Stomach smooth muscle (tissue), 2 donors: Measurements from ENCODE around the gene ANKRD12.
A peak's percentile ranks its signal among the peaks of the same experiment; 100 is the strongest.
"Not testable (repeated sequence)": the region's sequence is repeated elsewhere in the genome, so short reads cannot be mapped to it uniquely, and the experiment has no call there.

Experiments used
- H3K27ac ChIP-seq: one replicate; pipeline ENCODE4 v1.7.0; 2013; ENCODE audit warnings: mild to moderate bottlenecking, low read length, inconsistent platforms
- H3K27me3 ChIP-seq, 2 donors: one replicate each; pipeline ENCODE4 v1.7.0; 2013; ENCODE audit warnings: low read length in 2 of 2; ENCODE audit not compliant: insufficient read depth in 2 of 2, control insufficient read depth in 1 of 2
- H3K36me3 ChIP-seq, 2 donors: one replicate each; pipeline ENCODE4 v1.7.0; 2013; ENCODE audit warnings: low read length in 2 of 2; ENCODE audit not compliant: control insufficient read depth in 2 of 2, insufficient read depth in 2 of 2
- H3K4me1 ChIP-seq: one replicate; pipeline ENCODE4 v1.7.0; 2013; ENCODE audit warnings: low read length; ENCODE audit not compliant: control insufficient read depth, insufficient read depth
- H3K4me3 ChIP-seq, 2 donors: one replicate each; pipeline ENCODE4 v1.7.0; 2013; ENCODE audit warnings: low read length in 2 of 2
- H3K9ac ChIP-seq, 2 donors: one replicate each; pipeline ENCODE4 v1.7.0; 2013; ENCODE audit warnings: low read length in 2 of 2, mild to moderate bottlenecking in 1 of 2
- H3K9me3 ChIP-seq, 2 donors: one replicate each; pipeline ENCODE4 v1.7.0; 2013; ENCODE audit warnings: low read length in 2 of 2; ENCODE audit not compliant: control insufficient read depth in 2 of 2
- donor health status: healthy.
- donor health status: Pancreatic carcinoma.

The ANKRD12 gene

GRCh38 chr18:9146224-9146623, 9.6 kb downstream of the ANKRD12 start:
- Histone ChIP-seq H3K36me3 (no peaks in the 10 kb centered on the region), H3K4me1 (peaks cover 27% of the 10 kb centered on the region), H3K27ac (no peak overlapping the region), H3K9ac (peak overlapping the region in 1 of 2 donors; percentile 3), H3K27me3 (no peaks in the 10 kb centered on the region), H3K9me3 (no peaks in the 10 kb centered on the region), H3K4me3 (no peak overlapping the region)

GRCh38 chr18:9147440-9148202, 11.0 kb downstream of the ANKRD12 start:
- peaks cover 19% of the 10 kb centered on the region for H3K4me1 ChIP-seq
- H3K36me3 ChIP-seq: no peaks in the 10 kb centered on the region
- H3K9ac ChIP-seq: no peak overlapping the region
- no peak overlapping the region for H3K4me3 ChIP-seq
- no peak overlapping the region for H3K27ac ChIP-seq
- H3K27me3 ChIP-seq: no peaks in the 10 kb centered on the region
- no peaks in the 10 kb centered on the region for H3K9me3 ChIP-seq

GRCh38 chr18:9148203-9148552, 11.6 kb downstream of the ANKRD12 start:
- no peaks in the 10 kb centered on the region for H3K9me3 ChIP-seq
- no peak overlapping the region for H3K9ac ChIP-seq
- no peaks in the 10 kb centered on the region for H3K36me3 ChIP-seq
- H3K27me3 ChIP-seq: no peaks in the 10 kb centered on the region
- H3K4me3 ChIP-seq: no peak overlapping the region
- H3K4me1 ChIP-seq: peaks cover 19% of the 10 kb centered on the region
- no peak overlapping the region for H3K27ac ChIP-seq

GRCh38 chr18:9150121-9150520, 13.5 kb downstream of the ANKRD12 start:
- Histone ChIP-seq H3K4me3 (no peak overlapping the region), H3K36me3 (no peaks in the 10 kb centered on the region), H3K4me1 (peaks cover 19% of the 10 kb centered on the region), H3K9me3 (no peaks in the 10 kb centered on the region), H3K27me3 (no peaks in the 10 kb centered on the region), H3K27ac (no peak overlapping the region), H3K9ac (no peak overlapping the region)

GRCh38 chr18:9153256-9153655, 16.7 kb downstream of the ANKRD12 start:
- H3K9me3 ChIP-seq: no peaks in the 10 kb centered on the region
- peaks cover 6% of the 10 kb centered on the region for H3K4me1 ChIP-seq
- H3K36me3 ChIP-seq: no peaks in the 10 kb centered on the region
- no peak overlapping the region for H3K4me3 ChIP-seq
- H3K27ac ChIP-seq: no peak overlapping the region
- H3K27me3 ChIP-seq: no peaks in the 10 kb centered on the region
- no peak overlapping the region for H3K9ac ChIP-seq

GRCh38 chr18:9156604-9157249, 20.1 kb downstream of the ANKRD12 start:
- no peaks in the 10 kb centered on the region for H3K4me1 ChIP-seq

GRCh38 chr18:9157806-9158205, 21.2 kb downstream of the ANKRD12 start:
- H3K9me3 ChIP-seq: no peaks in the 10 kb centered on the region
- no peak overlapping the region for H3K4me3 ChIP-seq
- H3K36me3 ChIP-seq: peaks cover 0 to 3% of the 10 kb centered on the region in 2 donors
- no peak overlapping the region for H3K27ac ChIP-seq
- H3K27me3 ChIP-seq: no peaks in the 10 kb centered on the region
- H3K9ac ChIP-seq: no peak overlapping the region
- no peaks in the 10 kb centered on the region for H3K4me1 ChIP-seq

More at GRCh38 chr18:9156604-9157249, 20.1 kb downstream of the ANKRD12 start:
- H3K4me3 ChIP-seq: no peak overlapping the region
- no peaks in the 10 kb centered on the region for H3K27me3 ChIP-seq
- no peaks in the 10 kb centered on the region for H3K9me3 ChIP-seq
- peaks cover 0 to 3% of the 10 kb centered on the region in 2 donors for H3K36me3 ChIP-seq
- no peak overlapping the region for H3K9ac ChIP-seq
- no peak overlapping the region for H3K27ac ChIP-seq

- no peaks in the 10 kb centered on the region for H3K9me3 ChIP-seq
- no peaks in the 10 kb centered on the region for H3K27me3 ChIP-seq
Observed at GRCh38 chr18:9160014-9160413, 23.4 kb downstream of the ANKRD12 start.

GRCh38 chr18:9162663-9163062, 26.1 kb downstream of the ANKRD12 start:
- not testable (repeated sequence) for H3K36me3 ChIP-seq, H3K4me1 ChIP-seq, H3K27me3 ChIP-seq, H3K9me3 ChIP-seq, H3K4me3 ChIP-seq, H3K9ac ChIP-seq, H3K27ac ChIP-seq

More at GRCh38 chr18:9160014-9160413, 23.4 kb downstream of the ANKRD12 start:
- Histone ChIP-seq H3K9ac (no peak overlapping the region), H3K27ac (no peak overlapping the region), H3K4me3 (no peak overlapping the region), H3K4me1 (no peaks in the 10 kb centered on the region), H3K36me3 (peaks cover 0 to 3% of the 10 kb centered on the region in 2 donors)

GRCh38 chr18:9164149-9164548, 27.6 kb downstream of the ANKRD12 start:
- H3K27me3 ChIP-seq, H3K4me3 ChIP-seq, H3K9me3 ChIP-seq, H3K9ac ChIP-seq, H3K4me1 ChIP-seq, H3K27ac ChIP-seq, H3K36me3 ChIP-seq: not testable (repeated sequence)

GRCh38 chr18:9165883-9166282, 29.3 kb downstream of the ANKRD12 start:
- not testable (repeated sequence) for H3K4me1 ChIP-seq, H3K27me3 ChIP-seq, H3K36me3 ChIP-seq, H3K9me3 ChIP-seq, H3K9ac ChIP-seq, H3K27ac ChIP-seq, H3K4me3 ChIP-seq
